ENCODE results near the gene MACROD2.
"Not testable (repeated sequence)": the region's sequence is repeated elsewhere in the genome, so short reads cannot be mapped to it uniquely, and the experiment has no call there.

MACROD2 gene

DNA sequence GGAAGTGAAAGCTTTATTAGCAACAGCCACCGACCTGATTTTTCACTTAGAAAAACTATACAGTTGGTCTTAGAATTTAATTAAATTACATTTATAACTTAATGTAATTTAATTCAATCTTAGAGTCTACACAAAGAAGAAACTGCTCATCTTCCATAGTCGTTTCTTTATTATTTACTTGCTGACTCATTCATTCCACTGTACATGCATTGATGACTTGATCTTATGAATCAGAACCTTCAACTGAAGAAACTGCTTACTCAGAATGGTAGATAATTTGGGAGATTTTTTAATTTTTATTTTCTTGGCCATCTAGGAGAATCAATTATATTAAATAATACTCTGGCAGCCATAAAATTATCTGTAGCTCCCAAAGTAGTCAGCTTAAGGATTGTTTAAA is 1363.7 kb downstream of the MACROD2 start:
- DNase-seq (ENCODE audit: low spot score) = no peak

DNA sequence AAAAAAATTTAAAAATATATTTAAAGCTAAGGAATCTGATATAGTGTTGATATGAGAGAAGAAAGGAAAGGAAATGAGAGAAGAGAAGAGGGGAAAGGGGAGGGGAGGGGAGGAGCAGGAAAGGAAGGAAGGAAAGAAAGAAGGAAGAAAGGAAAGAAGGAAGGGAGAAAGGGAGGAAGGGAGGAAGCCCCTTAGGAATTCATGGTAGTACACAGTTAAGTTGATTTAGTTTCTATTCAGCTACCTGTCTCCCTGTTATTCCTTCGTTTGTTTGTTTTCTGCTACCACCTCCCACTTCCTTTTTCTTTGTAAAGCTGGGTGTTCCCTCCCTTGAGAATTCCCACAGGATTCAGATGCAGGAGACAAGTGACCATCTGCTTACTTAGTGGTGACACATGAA is 1367.5 kb downstream of the MACROD2 start:
- no peak for DNase-seq (ENCODE audit: low spot score)

DNA sequence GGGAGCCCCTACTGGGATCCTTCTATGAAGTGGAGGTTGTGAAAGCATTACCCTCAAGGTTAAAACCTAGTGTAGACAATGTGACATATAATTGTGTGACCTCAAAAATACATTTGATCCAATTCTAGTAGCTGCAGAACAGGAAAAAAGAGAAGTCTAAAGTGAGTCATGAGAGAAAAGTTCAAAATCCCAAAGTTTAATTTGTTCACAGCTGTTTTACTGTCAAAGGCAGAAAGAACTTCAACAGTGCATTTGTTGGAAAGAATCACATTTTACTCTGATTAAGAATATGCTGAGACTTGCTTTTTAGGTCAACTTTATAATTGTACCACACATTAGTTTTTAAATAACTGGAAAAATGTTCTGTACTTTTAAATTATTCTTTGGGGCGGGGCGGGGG is 1369.5 kb downstream of the MACROD2 start:
- DNase-seq (ENCODE audit: low spot score) = no peak

DNA sequence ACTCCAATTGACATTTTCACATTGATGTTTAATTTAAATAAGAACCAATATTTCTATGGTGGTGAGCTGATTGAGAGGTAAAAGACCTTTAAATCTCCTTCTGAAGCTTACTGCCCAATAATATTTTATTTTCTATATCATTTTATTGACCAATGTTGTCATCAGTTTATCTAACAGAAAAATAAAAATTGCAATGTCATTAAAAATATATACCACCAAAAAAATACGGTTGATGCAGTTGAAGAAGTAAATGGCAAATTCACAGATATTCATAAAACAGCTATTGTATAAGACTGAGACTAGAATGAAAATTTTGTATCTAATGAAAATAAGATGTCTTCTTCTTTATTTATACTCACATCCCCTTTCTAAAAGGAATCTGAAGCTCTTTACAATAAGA is 1375.1 kb downstream of the MACROD2 start:
- DNase-seq (ENCODE audit: low spot score) = no peak

DNA sequence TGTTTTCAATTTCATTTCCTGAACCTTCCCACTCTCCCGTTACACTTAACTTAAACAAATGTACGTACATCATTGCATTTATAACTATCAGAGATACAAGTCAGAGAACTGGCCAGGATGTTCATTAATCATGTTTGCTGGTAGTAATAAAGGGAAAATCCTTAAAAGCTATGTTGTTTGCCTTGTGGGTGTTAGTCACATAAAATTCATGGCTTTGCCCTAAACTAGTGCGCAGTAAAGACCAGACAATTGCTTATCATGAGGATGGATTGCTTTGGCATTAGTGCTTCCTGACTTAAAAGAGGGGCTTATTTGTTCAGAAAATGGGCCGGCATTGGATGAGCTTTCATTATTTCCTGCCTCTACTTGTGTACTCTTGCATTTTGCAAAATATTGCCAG is 1379.4 kb downstream of the MACROD2 start:
- no peak for DNase-seq (ENCODE audit: low spot score)

DNA sequence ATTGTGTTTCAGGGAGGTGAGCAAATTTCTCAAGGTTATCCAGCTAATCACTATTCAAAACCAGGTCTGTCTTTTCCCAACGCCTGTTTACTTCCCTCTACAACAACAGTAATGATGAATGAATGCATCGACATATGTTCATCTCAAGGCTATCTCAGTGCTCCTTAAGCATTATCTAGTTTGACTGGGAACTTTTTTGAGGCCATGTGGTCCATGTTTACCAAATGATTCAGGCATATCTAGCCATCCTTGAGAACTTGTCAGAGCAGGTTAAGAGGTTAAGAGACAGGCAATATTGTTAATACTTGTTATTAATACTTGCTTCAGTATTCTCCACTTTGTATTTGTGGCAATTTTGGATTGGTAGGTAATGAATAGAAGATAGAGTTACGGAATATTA is 1380.5 kb downstream of the MACROD2 start:
- no peak for DNase-seq (ENCODE audit: low spot score)

DNA sequence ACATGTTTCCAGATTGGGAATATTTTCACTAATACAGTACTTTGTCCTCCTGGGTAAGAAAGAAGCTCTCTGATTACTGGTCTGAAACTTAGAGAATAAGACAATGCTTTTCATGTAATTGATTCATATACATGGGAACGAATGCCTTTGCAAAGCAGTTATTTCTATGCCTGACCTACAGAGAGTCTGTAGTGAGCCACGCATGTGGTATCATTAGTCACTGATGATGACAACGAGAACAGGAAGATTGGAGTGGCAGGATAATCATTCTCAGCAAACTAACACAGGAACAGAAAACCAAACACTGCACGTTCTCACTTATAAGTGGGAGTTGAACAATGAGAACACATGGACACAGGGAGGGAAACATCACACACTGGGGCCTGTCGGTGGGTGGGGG is 1382.3 kb downstream of the MACROD2 start:
- not testable (repeated sequence) for DNase-seq (ENCODE audit: low spot score)

DNA sequence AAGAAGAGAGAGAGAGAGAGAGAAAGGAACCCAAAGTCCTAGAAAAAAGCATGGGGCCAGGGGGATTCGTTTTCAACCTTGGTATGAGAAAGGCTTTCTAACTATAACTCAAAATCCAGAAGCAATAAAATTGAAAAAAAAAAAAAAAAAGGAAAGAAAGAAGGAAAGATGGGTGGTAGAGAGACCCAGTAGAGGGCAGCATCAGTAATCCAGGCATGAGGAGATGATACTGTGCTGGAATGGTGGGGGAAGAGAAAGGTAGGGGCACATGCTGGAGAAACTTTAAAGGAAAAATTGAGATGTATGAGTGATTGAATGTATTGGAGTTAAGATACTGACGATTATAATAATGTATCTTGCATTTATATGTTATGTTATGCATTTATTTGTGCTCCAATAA is 1382.8 kb downstream of the MACROD2 start:
- DNase-seq (ENCODE audit: low spot score) = no peak

DNA sequence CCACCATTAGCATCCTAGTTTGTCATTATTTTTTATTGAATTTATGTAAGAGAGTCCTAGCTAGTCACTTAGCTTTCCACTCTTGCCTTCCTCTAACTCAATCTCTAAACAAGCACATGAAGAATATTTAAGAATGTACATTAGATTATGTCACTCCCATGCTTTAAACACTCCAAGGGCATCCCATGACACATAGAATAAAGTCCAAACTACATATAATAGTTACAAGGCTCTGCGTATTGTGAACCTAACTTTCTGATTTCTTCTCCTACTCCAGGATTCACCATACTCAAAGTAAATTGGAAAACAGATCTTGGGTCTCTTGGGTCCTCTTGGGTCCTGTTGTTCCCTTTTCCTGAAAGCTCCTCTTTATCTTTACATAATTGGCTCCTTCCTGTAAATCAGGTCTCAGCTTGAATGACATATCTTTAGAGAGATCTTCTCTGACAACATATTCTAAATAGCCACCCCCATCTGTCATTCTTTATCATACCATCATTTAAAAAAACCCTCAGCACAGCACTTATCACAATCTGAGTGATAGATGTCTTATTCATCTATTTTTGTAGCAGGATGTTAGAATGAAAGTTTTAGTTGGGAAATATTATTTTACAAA is 1384.5 kb downstream of the MACROD2 start:
- no peak for DNase-seq (ENCODE audit: low spot score)

DNA sequence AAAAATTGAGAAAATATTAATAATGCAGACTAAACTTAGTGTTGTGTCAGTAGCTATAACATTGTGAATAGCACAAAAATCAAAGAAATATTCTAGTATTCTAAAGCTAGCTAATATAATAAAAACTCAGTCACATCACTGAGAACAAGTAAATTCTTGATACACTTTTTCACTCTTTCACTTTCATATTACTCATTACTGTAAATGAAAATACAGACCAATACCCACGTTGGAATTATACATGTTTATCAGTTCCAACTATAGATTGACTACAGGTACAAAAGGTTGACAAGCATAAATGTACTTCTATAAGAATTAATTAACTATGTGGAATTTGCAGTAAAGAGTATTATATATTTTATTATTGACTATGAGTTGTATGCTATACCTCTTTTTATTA is 1385.5 kb downstream of the MACROD2 start:
- no peak for DNase-seq (ENCODE audit: low spot score)

DNA sequence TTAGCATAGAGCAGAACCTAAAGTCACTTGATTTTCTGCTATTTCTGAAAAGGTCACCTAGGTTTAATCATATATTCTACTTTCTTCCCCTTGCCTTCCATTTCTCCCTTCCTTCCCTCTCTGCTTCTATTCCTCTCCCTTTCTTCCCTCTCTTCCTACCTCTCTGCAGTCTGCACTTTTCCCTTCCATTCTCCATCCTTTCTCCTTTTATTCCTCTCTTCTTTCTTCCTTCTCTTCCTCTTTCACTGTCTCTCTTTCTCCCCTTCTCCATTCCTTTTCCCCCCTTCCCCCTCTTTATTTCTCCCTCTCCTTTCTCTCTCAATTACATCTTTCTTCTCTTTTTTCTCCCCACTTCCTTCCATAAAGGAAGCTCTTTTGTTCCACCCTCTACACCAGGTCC is 1391.9 kb downstream of the MACROD2 start:
- DNase-seq (ENCODE audit: low spot score) = no peak

DNA sequence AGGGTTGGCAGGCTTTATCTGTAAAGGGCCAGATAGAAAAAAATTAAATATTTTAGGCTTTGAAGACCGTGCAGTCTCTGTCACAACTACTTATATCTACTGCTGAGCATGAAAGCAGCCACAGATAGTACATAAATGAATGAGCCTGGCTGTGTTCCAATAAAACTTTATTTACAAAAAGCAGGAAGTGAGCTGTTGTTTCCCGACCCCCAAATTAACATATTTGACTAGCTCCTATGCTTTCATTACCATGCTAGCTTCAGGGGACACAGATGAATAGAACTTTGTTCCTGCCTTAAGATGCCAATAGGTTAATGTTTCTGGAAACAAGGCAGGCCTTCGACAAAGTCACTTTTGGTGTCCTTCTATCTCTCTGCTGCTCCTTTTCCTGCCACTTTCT is 1400.1 kb downstream of the MACROD2 start:
- no peak for DNase-seq (ENCODE audit: low spot score)

DNA sequence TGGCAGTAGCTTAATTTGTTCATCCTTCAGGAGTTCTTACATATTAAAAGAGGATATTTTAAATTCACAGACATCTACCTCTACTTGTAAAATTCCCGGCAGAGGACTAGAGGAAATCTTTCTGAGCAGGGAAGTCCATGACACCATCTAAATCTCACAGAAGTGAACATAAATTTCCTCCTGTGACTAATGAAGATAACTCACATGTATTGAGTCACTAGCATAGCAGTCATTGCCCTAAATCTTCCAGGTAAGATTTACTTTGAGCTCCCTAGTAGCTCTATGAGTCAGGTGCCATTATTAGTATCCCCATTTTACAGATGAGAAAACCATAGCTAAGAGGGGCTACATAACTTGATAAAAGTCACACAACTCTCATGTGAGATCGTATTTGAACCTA is 1400.7 kb downstream of the MACROD2 start:
- DNase-seq (ENCODE audit: low spot score) = no peak

DNA sequence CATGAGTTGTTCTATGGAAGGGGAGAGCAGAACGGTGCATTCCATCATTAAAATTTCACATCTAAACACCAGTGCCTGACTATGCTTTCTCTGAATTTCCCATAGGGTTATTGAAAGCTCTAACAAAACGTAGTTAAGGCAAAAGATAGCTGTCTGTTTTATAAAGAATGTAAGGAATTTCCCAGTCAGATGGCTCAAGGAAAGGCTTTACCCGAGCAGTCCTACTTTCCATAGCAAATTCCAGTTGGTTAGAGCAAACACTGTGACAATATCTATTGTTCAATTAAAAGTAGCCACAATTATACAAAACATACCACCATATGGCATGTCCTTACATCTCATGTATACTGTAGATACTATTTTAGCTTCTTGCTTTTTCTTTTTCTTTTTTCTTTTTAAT is 1401.6 kb downstream of the MACROD2 start:
- no peak for DNase-seq (ENCODE audit: low spot score)

DNA sequence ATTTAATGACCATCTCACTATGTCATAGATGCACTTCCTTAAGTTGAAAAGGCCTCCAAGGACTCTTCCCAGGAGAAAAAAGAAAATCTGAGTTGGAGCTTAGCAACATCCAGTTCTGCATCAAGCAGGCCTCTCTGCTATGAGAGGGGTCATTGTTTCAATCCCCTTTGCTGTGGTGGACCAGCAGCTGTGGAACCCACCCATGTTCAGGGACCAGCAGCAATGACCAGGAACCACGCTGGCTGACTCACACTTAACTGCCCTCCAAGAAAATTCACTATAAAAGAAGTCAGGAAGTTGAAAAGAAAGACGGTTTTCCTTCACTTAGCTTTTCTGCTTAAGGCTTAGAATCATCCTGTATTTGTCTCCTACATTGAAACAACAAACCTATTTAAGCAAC is 1404.5 kb downstream of the MACROD2 start:
- no peak for DNase-seq (ENCODE audit: low spot score)

DNA sequence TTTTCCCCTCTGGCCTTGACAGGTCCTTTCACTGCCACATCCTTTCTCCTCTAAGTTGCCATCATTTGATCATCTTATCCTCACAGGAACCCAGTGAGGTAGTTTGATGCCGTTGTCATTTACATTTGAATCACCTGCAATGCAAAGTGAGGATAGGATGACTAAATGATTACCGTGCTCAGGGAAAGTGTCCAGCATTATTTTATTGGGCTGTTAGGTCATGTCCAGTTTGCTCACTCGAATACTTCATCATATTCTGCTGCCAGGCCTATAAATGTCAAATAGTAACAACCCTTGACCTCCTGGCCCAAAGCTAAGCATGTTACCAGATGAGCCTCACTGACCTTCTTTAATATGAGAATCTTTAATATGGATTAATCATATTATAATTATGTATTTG is 1410.8 kb downstream of the MACROD2 start:
- DNase-seq (ENCODE audit: low spot score) = no peak

DNA sequence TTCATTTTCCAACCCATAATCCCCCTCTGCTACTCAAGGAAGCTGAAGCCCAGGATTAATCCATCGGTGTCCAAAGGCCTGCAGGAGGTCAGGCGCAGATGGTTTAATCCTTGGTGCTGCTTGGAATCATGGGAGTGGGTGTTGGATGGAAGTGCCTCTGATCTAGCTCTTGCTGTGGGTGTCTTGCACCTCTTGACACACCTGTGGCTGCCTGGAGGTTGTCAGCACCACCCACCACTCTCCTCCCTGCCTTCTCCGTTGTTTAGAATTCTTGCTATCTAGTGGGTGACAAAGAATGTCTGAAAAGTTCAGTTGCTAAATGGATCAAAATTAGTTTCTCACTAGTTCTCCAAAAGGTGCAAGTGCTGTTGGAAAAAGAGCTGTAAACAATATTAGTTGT is 1416.5 kb downstream of the MACROD2 start:
- no peak for DNase-seq (ENCODE audit: low spot score)

DNA sequence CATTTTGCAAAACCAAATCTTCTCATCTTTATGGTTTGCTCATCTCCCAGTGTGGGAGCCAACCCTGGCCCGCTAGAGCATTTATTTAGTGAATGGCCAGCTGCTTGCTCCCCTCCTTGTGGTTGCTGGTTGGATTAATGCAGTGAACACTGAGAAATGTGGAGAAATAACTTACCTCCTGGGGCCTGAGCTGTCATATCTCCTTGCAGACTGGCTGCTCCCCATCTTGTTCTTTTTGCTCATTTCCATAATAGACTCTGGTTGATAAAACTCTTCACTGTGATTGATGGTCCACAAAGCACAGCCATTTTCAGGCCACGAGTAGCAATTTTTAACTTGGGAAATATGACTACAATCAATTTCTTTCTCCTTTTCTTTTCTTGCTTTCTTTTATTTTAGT is 1420.6 kb downstream of the MACROD2 start:
- no peak for DNase-seq (ENCODE audit: low spot score)

DNA sequence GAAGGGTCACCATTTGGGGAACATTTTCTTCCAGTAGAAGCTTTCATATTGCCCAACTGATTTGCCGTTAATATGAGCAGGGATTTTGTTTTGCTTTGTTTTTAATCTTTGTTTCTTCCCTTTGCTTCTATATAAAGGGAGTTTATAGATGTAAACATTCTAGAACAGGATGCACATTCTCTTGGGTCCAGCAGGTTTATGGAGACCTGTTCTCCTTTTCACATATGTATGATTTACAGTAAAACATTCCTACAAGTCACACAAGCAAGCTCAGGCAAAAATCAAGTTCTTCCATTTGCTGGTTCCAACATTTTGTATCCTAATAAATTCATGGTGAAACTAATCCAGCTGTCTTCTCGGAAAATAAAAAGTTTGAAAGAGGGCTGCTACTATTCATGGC is 1424.5 kb downstream of the MACROD2 start:
- no peak for DNase-seq (ENCODE audit: low spot score)

DNA sequence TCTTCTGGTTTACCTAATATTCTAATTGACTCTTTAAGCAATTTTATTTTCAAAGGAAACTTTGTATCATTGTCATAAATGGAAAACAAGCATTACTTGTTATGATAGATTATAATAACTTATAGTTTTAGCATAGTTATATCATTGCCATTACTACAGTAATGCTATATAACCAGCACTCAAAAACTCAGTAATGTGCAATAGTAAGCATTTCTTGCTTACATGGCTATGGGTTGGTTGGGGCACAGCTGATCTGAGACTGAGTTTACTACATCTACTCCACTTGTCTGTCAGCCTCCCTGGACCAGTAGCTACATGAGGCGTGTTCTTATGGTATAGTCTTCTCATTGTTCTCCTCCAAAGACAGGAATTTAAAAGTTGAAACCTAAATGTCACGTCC is 1427.7 kb downstream of the MACROD2 start:
- DNase-seq (ENCODE audit: low spot score) = no peak

DNA sequence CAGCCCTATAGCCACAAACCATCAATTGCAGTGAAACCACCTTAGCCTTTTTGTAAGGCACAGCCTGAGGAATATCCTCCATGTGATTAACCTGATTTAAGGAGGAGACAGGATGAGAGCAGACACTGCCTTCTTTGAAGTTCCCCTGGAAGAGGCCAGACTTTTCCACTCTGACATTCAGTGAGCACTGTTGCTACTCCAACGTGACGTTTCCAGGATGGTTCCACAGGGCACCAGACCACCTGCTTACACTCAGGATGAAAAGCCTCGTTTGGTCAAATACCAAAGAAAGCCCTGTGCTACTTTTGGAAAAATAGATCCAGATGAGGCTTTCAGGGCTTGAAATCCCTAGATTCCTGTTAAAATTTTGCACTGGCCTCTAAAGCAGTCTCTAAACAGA is 1444.2 kb downstream of the MACROD2 start:
- DNase-seq (ENCODE audit: low spot score) = no peak

DNA sequence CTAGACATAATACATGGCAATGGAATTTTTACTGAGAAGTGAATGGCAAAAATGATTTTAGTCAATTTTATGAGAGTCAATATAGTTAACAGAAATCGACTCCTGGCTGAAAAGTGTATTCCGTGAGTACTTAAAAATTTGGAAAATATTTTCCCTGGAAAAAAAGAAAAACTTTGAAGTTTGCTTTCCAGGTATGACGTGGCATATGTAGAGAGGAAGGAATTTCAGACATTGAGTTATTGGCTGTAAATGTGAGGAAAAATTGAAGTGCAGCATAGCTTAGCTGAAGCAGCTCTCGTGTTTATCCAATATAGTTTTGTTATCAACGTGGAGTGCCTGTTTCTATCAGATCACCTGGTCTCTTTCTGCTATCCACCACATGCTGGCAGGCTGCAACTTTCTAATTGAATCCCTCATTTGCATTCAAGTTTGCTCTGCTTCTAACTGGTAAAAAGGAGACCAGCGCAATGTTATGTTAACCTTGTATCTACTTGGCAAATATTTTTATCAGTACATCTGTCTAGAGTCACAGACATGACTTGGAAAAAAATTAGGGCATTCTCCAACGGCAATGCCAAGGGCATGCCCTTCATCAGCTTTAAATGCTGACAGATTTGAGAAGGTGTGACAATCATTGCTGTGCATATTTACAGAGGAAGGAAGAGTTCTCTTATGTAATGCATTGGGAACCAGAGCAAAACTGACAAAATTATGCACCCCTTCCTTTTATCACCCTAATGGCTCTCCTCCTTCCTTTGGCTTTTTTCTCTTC is 1444.9 kb downstream of the MACROD2 start:
- DNase-seq (ENCODE audit: low spot score) = no peak

DNA sequence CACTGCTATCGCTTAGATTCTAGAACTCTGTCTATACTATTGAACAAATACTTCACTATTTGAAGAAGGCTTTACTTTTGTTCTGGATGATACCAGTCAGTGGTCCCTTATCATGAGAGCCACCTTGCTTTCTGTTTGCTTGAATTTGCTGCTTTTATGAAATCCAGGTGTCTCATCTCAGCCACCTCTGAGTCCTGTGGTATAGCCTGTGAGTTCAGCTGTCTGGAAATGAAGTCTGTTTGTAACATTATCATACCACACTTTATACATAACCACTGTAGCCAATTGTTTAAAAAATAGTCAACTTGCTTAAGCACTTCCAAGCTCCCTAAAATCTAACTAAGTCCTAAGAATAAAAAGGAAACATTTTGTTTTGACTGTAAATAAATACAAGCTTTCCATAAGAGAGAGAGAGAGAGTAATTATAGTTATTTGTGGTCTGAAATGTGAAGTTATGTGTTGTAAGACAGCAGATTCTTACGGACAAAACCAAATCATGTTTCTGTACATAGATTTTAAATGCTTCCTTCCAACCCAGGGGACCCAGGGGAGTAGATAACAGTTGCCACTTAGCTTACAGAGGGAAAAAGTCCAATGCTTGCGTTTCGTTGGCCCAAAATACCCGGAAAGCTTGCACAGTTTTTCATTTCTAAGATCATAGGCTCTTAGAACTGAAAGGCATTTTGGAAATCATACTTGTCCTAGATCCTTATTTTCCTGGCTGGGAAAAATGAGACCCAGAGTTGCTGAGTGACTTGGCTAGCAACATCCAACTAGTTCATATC is 1449.9 kb downstream of the MACROD2 start:
- no peak for DNase-seq (ENCODE audit: low spot score)
